ENCODE results near the gene NOP58.
"Not testable (repeated sequence)": the region's sequence is repeated elsewhere in the genome, so short reads cannot be mapped to it uniquely, and the experiment has no call there.

The NOP58 gene

DNA sequence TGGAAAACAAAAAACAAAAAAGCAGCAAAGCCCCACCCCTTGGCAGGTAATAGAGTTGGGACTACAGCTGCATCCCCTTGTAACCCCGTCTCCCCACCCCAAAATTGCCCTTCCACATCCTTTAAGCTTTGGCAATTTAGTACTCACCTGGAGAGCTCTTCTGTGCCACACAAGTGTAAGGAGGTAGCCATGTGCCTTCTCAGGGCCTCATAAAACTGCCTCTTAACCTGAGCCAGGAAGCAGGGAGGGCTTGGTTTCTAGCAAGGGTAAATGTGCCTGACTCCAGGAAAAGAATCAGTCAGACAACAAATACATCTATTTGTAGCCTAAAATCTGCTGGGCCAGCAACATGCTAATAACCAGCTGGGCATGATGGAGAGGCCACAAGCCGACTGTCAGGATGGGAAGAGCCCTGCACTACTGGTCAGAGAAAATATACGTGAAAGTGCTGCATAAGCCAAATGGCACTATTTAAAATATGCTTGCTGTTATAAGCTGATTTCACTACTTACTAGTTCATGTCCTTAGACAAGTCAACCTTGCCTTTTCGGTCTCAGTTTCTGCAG lies 46.3 kb downstream of the NOP58 start:
- DNase-seq = no peak

DNA sequence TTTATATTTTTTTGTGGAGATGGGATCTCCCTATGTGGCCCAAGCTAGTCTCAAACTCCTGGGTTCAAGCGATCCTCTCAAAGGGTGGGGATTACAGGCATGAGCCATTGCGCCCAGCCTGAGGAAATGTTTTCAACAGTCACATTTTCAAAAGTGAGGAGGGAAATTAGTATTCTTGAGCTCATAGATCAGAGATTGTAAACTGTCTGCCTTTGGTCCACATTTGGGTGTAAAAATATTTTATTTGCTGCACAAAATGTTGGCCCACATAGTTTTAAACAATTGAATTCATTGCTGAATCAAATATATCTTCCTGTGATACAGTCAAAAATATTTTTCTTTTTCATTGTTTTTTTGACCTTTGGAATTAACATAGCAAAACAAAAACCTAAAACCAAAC lies 48.6 kb downstream of the NOP58 start:
- no peak for DNase-seq

DNA sequence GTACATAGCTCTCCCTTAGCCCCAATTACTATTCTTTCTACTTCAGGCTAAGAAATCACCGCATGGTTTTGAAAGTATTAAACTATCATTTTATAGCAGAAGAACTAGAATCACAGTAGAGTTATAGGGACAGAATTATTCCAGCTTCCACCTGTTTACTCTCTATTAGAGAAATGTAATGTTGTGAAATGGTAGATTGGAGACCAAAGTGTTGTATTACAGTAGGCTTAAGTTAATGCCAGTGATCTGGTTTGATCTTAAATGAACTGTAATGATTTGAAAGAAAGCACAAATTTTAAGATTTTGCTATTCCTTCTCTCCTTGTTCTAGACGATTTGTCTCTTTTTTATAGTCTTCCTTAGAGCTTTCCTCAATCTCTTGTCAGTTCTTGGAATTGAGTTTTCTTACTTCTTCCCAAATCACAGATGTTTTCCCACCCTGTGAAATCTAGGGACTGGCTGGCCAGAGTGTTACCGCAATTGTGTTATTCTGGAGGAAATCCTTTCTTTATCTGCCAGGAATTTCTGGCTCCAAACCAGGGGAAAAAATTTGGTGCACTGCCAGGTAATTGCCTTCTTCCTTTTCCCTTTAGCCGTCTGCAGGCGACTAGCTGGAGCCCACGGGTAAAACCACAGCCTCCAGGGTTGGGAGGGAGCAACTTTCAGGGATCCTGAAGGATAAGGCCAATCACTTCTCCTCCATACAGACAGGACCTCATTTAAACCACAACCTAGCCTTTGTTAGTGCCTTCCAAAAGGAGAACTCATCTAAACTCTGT lies 51.7 kb downstream of the NOP58 start:
- DNase-seq = peak; percentile 82

DNA sequence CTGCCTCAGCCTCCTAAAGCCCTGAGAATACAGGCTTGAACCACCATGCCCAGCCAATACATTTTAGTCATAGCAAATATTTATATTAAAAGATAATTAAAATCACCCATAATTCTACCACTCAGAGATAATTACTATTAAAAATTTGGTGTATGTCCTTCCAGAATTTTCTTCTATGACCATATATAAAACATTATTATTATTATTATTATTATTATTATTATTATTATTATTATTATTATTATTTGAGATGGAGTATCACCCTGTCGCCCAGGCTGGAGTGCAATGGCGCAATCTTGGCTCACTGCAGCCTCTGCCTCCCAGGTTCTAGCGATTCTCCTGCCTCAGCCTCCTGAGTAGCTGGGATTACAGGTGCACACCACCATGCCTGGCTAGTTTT lies 54.8 kb downstream of the NOP58 start:
- DNase-seq = not testable (repeated sequence)

DNA sequence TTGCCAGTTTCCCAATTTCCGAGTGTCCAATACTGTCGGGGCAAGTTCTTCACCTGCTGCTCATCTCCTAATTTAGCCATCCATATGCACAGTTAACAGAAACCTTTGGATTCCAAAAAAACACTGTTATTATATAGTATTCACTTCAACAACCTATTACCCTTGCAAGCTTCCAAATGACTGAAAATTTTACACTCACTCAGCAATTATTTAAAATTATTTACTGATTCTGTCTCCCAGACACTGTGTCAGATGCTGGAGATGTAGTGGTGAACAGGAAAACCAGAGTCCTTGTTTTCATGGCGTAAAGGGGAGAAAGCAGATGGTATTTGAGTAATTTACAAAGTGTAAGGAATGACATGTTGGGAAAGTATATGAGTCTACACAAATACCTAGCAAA lies 56.9 kb downstream of the NOP58 start:
- DNase-seq = no peak

DNA sequence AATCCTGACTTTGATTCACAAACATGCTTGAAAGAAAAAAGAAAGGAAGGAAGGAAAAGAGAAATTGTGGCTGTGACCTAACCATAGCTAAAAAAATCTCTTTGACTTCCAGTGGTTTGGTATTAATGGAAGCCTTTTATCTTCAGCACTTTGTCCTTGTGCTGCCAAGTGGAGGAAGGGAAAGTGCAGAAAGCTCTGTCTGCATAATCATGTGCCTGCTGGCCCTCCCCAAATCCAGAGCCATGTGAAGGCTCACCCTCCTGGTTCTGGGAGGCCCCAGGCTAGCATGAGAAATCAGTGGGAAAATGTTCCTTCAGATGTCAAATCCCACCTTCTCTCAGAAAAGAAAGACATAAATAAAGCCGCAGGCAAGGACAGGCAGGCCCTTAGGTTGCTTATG lies 62.3 kb downstream of the NOP58 start:
- DNase-seq = peak; percentile 78

DNA sequence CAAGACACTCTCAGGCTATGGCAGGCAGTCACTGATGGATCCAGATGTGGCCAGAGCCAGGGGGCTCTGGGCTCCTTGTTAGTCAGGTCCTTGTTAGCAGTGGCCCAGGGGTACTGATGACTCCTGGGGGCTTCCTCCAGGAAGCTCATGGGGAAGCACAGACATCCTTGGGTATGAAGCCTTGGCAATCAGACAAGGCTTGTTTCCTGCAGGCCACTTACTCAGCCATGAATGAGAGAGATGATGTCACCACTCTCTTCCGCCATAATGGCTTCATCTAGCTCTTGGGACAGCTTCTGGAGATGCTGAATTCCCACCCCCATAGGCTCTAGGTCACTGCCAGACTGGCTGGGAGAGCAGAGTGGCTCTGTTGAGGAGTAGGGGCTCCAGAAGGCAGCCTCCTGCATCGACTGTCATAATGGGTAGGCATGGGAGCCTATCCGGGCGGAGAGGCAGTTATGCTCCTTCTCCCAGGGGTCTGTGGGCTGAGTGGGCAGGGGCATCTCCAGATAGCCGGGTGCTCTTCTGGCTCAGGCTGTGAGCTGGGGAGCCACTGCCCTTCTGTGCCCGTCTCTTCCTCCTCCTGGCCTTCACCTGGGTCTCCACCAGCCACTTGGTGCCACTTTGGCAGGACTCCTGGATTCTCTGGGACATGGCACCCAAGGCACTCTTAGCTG lies 70.4 kb downstream of the NOP58 start:
- no peak for DNase-seq

DNA sequence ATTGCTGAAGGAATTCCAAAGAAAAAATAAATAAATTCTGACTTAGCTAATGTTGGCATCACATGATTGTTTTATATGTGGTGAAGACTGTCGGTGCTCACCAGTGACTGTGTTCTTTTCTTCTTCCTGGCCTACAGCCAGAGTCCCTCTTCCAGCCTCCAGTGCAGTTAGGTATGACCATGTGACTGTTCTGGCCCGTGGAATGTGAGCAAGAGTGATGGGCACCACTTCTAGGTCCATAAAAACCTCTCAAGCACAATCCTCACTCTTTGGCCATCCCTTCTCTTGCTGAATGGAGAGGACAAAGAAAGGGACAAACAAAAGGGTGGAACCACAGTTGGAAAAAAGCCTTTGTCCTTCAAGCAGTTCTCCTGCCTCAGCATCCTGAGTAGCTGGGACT lies 71.6 kb downstream of the NOP58 start:
- no peak for DNase-seq

DNA sequence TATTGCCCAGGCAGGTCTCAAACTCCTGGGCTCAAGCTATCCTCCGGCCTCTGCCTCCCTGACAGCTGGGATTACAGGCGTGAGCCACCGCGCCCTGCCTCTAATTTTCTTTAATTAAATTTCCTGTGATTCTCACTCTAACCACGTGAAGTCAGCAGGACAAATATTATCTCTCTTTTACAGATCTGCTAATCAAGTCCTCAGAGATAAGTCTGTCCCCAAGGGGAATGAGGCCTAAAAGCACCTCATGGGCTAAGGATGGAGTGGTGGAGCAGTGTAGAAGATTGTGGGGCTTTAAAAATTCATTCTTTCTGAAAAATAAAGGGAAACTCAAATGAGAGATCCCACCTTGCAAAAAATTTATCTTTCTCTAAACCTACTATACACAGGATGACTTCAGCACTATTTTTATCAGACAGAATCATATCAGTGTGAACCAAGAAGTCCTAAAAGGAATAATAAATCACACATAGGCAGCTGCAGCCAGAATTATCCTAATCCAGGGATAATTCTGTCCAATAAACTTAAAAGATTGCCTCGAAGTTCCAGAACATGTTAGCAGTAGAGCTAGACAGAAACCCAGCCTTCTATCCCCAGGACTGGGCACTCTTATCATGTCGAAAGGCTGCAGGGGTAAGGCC lies 72.3 kb downstream of the NOP58 start:
- DNase-seq = no peak

DNA sequence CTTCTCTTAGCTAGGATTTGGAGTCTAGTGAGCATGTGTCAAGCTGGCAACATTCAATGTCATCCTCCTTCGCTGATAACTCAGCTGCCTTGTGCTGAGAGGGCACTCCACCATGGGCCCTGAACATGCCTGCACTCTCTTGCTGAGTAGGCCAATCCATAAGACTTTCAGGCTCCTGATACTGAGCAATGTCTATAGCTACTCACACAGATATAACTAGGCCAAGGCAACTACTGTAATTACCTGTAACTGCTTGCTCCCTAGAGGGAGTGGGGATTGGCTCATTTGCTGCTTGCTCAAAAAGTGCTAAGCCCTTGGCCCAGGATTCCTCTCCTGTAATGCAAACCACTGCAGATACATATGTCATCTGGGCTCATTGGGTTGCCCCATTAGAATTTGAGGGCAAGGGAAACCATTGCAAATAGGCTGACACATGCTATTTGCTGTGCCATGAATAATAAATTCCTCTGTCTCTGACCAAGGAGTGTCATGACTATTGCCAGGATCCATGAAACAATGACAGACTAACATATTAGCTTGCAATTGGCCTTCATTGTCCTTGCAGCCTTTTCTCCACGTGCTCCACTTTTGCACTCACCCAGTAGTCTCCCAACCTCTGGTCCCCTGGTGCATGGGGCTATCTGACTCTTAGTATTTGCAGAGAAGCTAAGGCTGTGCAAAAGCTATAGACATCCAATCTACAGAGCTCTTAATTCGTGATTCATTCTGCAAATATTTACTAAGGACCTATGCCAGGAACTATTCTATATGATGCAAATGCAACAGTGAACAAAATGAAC lies 73.7 kb downstream of the NOP58 start:
- DNase-seq = no peak

DNA sequence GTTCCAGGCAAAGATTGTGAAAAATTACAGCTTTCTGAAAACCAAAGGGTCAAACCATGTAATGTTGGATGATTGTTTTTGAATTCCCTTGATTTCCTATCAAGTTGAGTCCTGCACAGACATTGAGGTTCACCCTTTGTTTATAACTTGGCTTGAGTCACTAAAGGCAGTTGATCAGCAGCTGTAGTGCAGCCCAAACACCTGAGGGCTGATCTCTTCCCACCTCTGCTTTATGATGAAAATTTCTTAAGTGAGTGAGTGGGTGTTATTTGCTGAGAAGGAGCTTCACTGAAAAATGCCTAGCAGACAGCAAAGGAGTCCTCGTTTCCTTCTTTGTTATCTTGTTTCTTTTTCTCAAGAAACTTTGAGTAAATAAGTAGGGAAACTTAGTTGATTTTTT lies 78.6 kb downstream of the NOP58 start:
- no peak for DNase-seq

DNA sequence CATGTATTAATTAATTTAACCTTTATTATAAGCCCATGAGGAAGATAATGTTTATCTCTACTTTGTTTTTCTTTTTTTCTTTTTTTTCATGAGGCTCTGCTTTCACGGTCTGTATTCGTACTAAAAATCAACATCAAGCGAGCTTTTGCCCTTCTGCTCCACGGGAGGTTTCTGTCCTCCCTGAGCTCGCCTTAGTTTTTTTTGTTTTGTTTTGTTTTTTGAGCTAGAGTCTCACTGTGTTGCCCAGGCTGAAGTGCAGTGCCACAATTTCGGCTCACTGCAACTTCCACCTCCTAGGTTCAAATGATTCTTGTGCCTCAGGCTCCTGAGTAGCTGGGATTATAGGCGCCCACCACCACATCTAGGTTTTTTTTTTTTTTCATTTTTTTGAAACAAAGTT lies 80.6 kb downstream of the NOP58 start:
- DNase-seq = no peak

Measured in islet precursor cell (in vitro differentiated cells).